IMR-90 (cell line): ENCODE measurements around the gene SIT1. TPM values are rescaled to one million over a fixed set of nuclear protein-coding genes. Genes with fewer than 3 reads are reported as not detected.
A peak's percentile ranks its signal among the peaks of the same experiment; 100 is the strongest.

Source experiments
- ATAC-seq: fragments of 200-7000 bp; cut with Tn5 transposase; 2 replicates; pipeline ENCODE4 v1.9.1; 2020; ENCODE audit warnings: low read depth, mild to moderate bottlenecking, moderate library complexity
- BruUV-seq: library from RNA; stranded (reverse); fragments of 400-500 nt; replicated peaks from 2 replicates; lab custom pipeline; 2021; lab: Mats Ljungman, UMichigan
- CTCF ChIA-PET: fragments of 300-600 bp; formaldehyde crosslinking; extraction: SDS; loops from one replicate; lab custom pipeline; 2021; ENCODE audit warnings: antibody characterized with exemption; lab: Yijun Ruan, JAX
- POLR2A ChIA-PET: fragments of 300-600 bp; sonication (Branson Sonifier 250); formaldehyde crosslinking; loops from one replicate; lab custom pipeline; 2022; ENCODE audit warnings: antibody characterized with exemption; ENCODE audit not compliant: unreplicated experiment; lab: Charles Lee
- DNase-seq: peaks from one replicate; pipeline ENCODE4 v3.0.0; 2013
- H2AFZ ChIP-seq: replicated peaks from 2 replicates; pipeline ENCODE3; 2013; ENCODE audit warnings: low read length, mild to moderate bottlenecking; ENCODE audit not compliant: poor library complexity
- H2AK5ac ChIP-seq: 2 replicates; pipeline ENCODE4 v1.6.1; 2013; ENCODE audit warnings: low read depth, low read length, inconsistent platforms
- H2AK9ac ChIP-seq: replicated peaks from 2 replicates; pipeline ENCODE3; 2013; ENCODE audit warnings: mild to moderate bottlenecking, low read depth, low read length, moderate library complexity; ENCODE audit not compliant: poor library complexity
- H2BK120ac ChIP-seq: 2 replicates; pipeline ENCODE4 v1.6.1; 2013; ENCODE audit warnings: low read depth, low read length, inconsistent platforms
- H2BK15ac ChIP-seq: 3 replicates; pipeline ENCODE4 v1.6.1; 2013; ENCODE audit warnings: low read depth, low read length, inconsistent platforms
- H2BK20ac ChIP-seq: 2 replicates; pipeline ENCODE4 v1.6.1; 2013; ENCODE audit warnings: low read depth, mild to moderate bottlenecking, inconsistent platforms, low read length, moderate library complexity
- H2BK5ac ChIP-seq: 2 replicates; pipeline ENCODE4 v1.6.1; 2013; ENCODE audit warnings: mild to moderate bottlenecking, low read depth, low read length, inconsistent platforms; ENCODE audit not compliant: poor library complexity, severe bottlenecking
- H3K14ac ChIP-seq: replicated peaks from 2 replicates; pipeline ENCODE4 v1.6.1; 2013; ENCODE audit warnings: low read depth, low read length, inconsistent platforms
- H3K18ac ChIP-seq: 2 replicates; pipeline ENCODE4 v1.6.1; 2013; ENCODE audit warnings: low read depth, low read length, control low read depth
- H3K23ac ChIP-seq: 2 replicates; pipeline ENCODE4 v1.6.1; 2013; ENCODE audit warnings: low read depth, low read length, inconsistent platforms
- H3K27ac ChIP-seq: 2 replicates; pipeline ENCODE4 v1.5.1; 2013; ENCODE audit warnings: mild to moderate bottlenecking, control low read depth, low read length; ENCODE audit not compliant: insufficient read depth
- H3K27me3 ChIP-seq: 2 replicates; pipeline ENCODE4 v1.6.1; 2013; ENCODE audit warnings: low read length; ENCODE audit not compliant: control insufficient read depth, insufficient read depth
- H3K36me3 ChIP-seq: 2 replicates; pipeline ENCODE4 v1.6.1; 2013; ENCODE audit warnings: low read length, mixed read lengths; ENCODE audit not compliant: control insufficient read depth, insufficient read depth
- H3K4ac ChIP-seq: 2 replicates; pipeline ENCODE4 v1.6.1; 2013; ENCODE audit warnings: low read depth, low read length, inconsistent platforms
- H3K4me1 ChIP-seq: 2 replicates; pipeline ENCODE4 v1.6.1; 2013; ENCODE audit warnings: low read length, mixed read lengths; ENCODE audit not compliant: control insufficient read depth, insufficient read depth
- H3K4me2 ChIP-seq: 2 replicates; pipeline ENCODE4 v1.6.1; 2013; ENCODE audit warnings: low read depth, mild to moderate bottlenecking, control low read depth, low read length, moderate library complexity
- H3K4me3 ChIP-seq: 2 replicates; pipeline ENCODE4 v1.5.1; 2013; ENCODE audit warnings: low read depth, mild to moderate bottlenecking, control low read depth, low read length, moderate library complexity; ENCODE audit not compliant: insufficient read depth
- H3K56ac ChIP-seq: 2 replicates; pipeline ENCODE4 v1.6.1; 2013; ENCODE audit warnings: low read length, inconsistent platforms; ENCODE audit not compliant: insufficient read depth; ENCODE audit errors: extremely low read depth
- H3K79me1 ChIP-seq, 2 experiments: 2 replicates each; pipeline ENCODE4 v1.6.1; 2013; ENCODE audit warnings: low read length in 2 of 2, inconsistent platforms in 1 of 2, low read depth in 1 of 2
- H3K9ac ChIP-seq: 2 replicates; pipeline ENCODE4 v1.6.1; 2013; ENCODE audit warnings: low read depth, low read length, control low read depth
- H3K9me1 ChIP-seq: 2 replicates; pipeline ENCODE4 v1.6.1; 2013; ENCODE audit warnings: low read length, inconsistent platforms; ENCODE audit not compliant: insufficient read depth
- H3K9me3 ChIP-seq: 2 replicates; pipeline ENCODE4 v1.6.1; 2013; ENCODE audit warnings: low read length; ENCODE audit not compliant: control insufficient read depth, insufficient read depth
- H4K20me1 ChIP-seq: 2 replicates; pipeline ENCODE4 v1.6.1; 2013; ENCODE audit warnings: low read length, inconsistent platforms; ENCODE audit not compliant: insufficient read depth
- H4K5ac ChIP-seq: 2 replicates; pipeline ENCODE4 v1.6.1; 2013; ENCODE audit warnings: mild to moderate bottlenecking, low read depth, low read length, control low read depth
- H4K8ac ChIP-seq, 2 experiments: 2 replicates each; pipeline ENCODE4 v1.6.1; 2013; ENCODE audit warnings: low read depth in 2 of 2, low read length in 2 of 2, control low read depth in 1 of 2, inconsistent platforms in 1 of 2
- H4K91ac ChIP-seq: 2 replicates; pipeline ENCODE4 v1.6.1; 2013; ENCODE audit warnings: low read depth, low read length, inconsistent platforms; ENCODE audit not compliant: insufficient read depth
- CEBPB ChIP-seq: IDR thresholded peaks from 2 replicates; pipeline ENCODE4 v1.6.1; 2012; ENCODE audit warnings: low read depth, low read length, improper control_type of control experiment
- MAFK ChIP-seq: IDR thresholded peaks from 2 replicates; pipeline ENCODE4 v1.6.1; 2012; ENCODE audit warnings: low read depth, low read length, improper control_type of control experiment
- MXI1 ChIP-seq: IDR thresholded peaks from 2 replicates; pipeline ENCODE4 v1.6.1; 2012; ENCODE audit warnings: low read depth, mild to moderate bottlenecking, low read length, moderate library complexity, borderline replicate concordance
- WGBS, 2 experiments: methylation state at CpG; one replicate each; pipeline versions ENCODE4 v1.1.5 to v1.1.7; 2013; ENCODE audit warnings: missing lambda C conversion rate in 2 of 2; ENCODE audit not compliant: insufficient read length in 1 of 2; ENCODE audit errors: extremely low coverage in 2 of 2; 5-methylcytosine and 5-hydroxymethylcytosine counted together
- dilution Hi-C: fragments of 300-500 bp; cut with HindIII; formaldehyde crosslinking; loops from one replicate; pipeline ENCODE4 v1.14.3; 2018; ENCODE audit warnings: low sequenced_read_pairs; ENCODE audit not compliant: unreplicated experiment
- in situ Hi-C: fragments of 300-500 bp; cut with MboI; formaldehyde crosslinking; loops from 3 replicates; pipeline ENCODE4 v1.14.3; 2019; ENCODE audit warnings: low sequenced_read_pairs, inconsistent platforms, mixed read lengths
- intact Hi-C: fragments of 100-400 bp; cut with micrococcal nuclease; formaldehyde crosslinking; loops from 2 replicates; pipeline ENCODE4 v1.10.0; 2022
- polyA plus RNA-seq, 3 experiments: library from polyadenylated mRNA; depleted of rRNA; stranded (reverse); fragments of >200 nt; gene quantifications; 2 replicates each; pipeline ENCODE4 v1.2.3, GENCODE V29; 2012; ENCODE audit warnings: low replicate concordance in 1 of 3
- total RNA-seq: library from RNA; depleted of rRNA; stranded (reverse); fragments of >200 nt; gene quantifications from 2 replicates; pipeline ENCODE4 v1.2.3, GENCODE V29; 2012

The SIT1 gene
- total and polyA plus RNA-seq, 2 of the 4 experiments (the other 2 are of a cell fraction) = not detected

DNA sequence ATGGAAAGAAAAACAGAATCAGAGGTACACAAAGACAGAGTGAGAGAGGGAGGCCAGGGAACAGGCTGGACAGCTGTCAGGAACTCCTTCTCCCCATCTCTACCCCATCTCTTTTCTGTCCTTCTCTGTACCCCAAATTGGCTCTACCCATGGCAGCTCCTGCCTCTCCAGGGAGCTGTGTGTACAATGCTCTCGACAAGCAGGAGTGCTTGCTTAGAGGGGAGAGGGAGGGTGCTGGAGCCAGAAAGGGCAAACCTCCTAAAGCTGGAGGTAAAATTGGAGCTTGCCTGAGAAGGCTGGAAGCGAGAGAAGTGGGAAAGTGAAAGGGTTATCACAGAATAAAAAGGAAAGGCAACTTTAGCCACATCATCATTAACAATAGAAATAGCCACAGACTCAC lies 32.6 kb upstream of the SIT1 start:
- Histone ChIP-seq H3K9me3 (no peaks in the 10 kb centered on the region), H3K9me1 (peaks cover 59% of the 10 kb centered on the region), H3K79me1 (peaks cover 13 to 82% of the 10 kb centered on the region in 2 experiments), H3K14ac (no peak overlapping the region; the same call in 1 of the 2 replicates), H4K91ac (no peak overlapping the region), H3K56ac (no peak overlapping the region), H2BK120ac (no peak overlapping the region), H3K4me1 (peaks cover 61% of the 10 kb centered on the region), H2AFZ (no peak overlapping the region), H3K4ac (no peak overlapping the region), H4K5ac (no peak overlapping the region), H3K27me3 (no peaks in the 10 kb centered on the region), H3K4me2 (peak overlapping the region; percentile 10; the same call in 1 of the 2 replicates), H2AK9ac (no peak overlapping the region), H2AK5ac (no peak overlapping the region), H3K23ac (peak overlapping the region; percentile 10; the same call in 1 of the 2 replicates), H3K36me3 (peaks cover 65% of the 10 kb centered on the region), H2BK5ac (peak overlapping the region; percentile 44), H2BK15ac (no peak overlapping the region), H4K20me1 (peaks cover 84% of the 10 kb centered on the region), H3K18ac (no peak overlapping the region), H4K8ac (no peak overlapping the region), H3K4me3 (no peak overlapping the region), H3K9ac (peak overlapping the region; percentile 36; the same call in 1 of the 2 replicates), H2BK20ac (no peak overlapping the region), H3K27ac (0 out of 2 replicates have a peak overlapping the region, but pooled peaks have one; percentile 33)
- ChIA-PET POLR2A (interaction anchor here (0.6 to 1.6 kb wide), 3 partner anchors 8 to 44 kb away, joined by 3 read pairs; no protein-coding TSS in a partner anchor), CTCF (interaction anchor here (1.4 kb wide), 1 partner anchor 13 kb away, joined by 7 read pairs; no protein-coding TSS in a partner anchor)
- no CpG with 5 or more reads among the region's 2 CpGs for WGBS, 2 experiments
- no TSS peak for BruUV-seq
- dilution Hi-C loops (no loop called here), intact Hi-C loops (loop anchor here (10.0 kb wide), 1 partner anchor 79 kb away; the partner anchor contains the start of gene TESK1), in situ Hi-C loops (no loop called here)
- ATAC-seq (no peak), DNase-seq (no peak)
- no peak for TF ChIP-seq CEBPB
- TF ChIP-seq MAFK = no peak
- TF ChIP-seq MXI1 = no peak
